HepG2 (cell line): ENCODE data around the gene CNTRL. TPM values are rescaled to one million over a fixed set of nuclear protein-coding genes. Genes with fewer than 3 reads are reported as not detected.

Experiments used
- AGO2 ChIP-seq: fragments of 200-400 bp; formaldehyde crosslinking; optimal IDR thresholded peaks from 2 replicates; pipeline ENCODE3; 2017; ENCODE audit warnings: mild to moderate bottlenecking, low read depth, low read length, moderate library complexity
- ATF7 ChIP-seq, 2 experiments: fragments of 450-650 bp in 1 of 2; sonication (generic) in 1 of 2; formaldehyde crosslinking in 1 of 2; IDR thresholded peaks; 2 replicates each; pipeline versions ENCODE4 v1.4.0 to v1.6.1; 2016 to 2020; ENCODE audit warnings: antibody characterized with exemption in 1 of 2, mild to moderate bottlenecking in 1 of 2, missing genetic modification reagents in 1 of 2
- ETV6 ChIP-seq: sonication (generic); formaldehyde crosslinking; conservative IDR thresholded peaks from 2 replicates; pipeline ENCODE4 v1.4.0; 2020; ENCODE audit warnings: missing genetic modification reagents
- FOXA3 ChIP-seq: IDR thresholded peaks from 2 replicates; pipeline ENCODE4 v1.6.1; 2016; ENCODE audit warnings: missing genetic modification reagents, missing compliant biosample characterization
- HIC2 ChIP-seq: sonication (generic); formaldehyde crosslinking; IDR thresholded peaks from 2 replicates; pipeline ENCODE4 v1.9.0; 2022; ENCODE audit warnings: low read depth, missing genetic modification reagents
- MXD1 ChIP-seq: sonication (generic); formaldehyde crosslinking; IDR thresholded peaks from 2 replicates; pipeline ENCODE4 v1.4.0; 2020; ENCODE audit warnings: mild to moderate bottlenecking, missing genetic modification reagents
- NBN ChIP-seq: fragments of 450-650 bp; conservative IDR thresholded peaks from 2 replicates; pipeline ENCODE4 v1.6.1; 2017
- PBX3 ChIP-seq: sonication (generic); formaldehyde crosslinking; IDR thresholded peaks from 2 replicates; pipeline ENCODE4 v1.8.1; 2023; ENCODE audit warnings: missing genetic modification reagents, inconsistent platforms, borderline replicate concordance
- SMAD3 ChIP-seq: sonication (generic); formaldehyde crosslinking; IDR thresholded peaks from 2 replicates; pipeline ENCODE4 v1.4.0; 2020; ENCODE audit warnings: missing genetic modification reagents
- ZEB1 ChIP-seq: IDR thresholded peaks from 2 replicates; pipeline ENCODE4 v1.6.1; 2012; ENCODE audit warnings: mild to moderate bottlenecking, low read depth, inconsistent platforms; ENCODE audit not compliant: insufficient replicate concordance
- ZFAT ChIP-seq: sonication (generic); formaldehyde crosslinking; conservative IDR thresholded peaks from 2 replicates; pipeline ENCODE4 v1.8.1; 2023; ENCODE audit warnings: missing genetic modification reagents, inconsistent platforms
- ZNF232 ChIP-seq: sonication (generic); formaldehyde crosslinking; IDR thresholded peaks from 2 replicates; pipeline ENCODE4 v1.4.0; 2020; ENCODE audit warnings: missing genetic modification reagents, borderline replicate concordance
- polyA plus RNA-seq, 8 experiments: library from polyadenylated mRNA; depleted of rRNA in 3 of 8; stranded (reverse) in 7 of 8; unstranded in 1 of 8; fragments of >200 nt; fragmentation: Illumina TruSeq in 4 of 8; extraction: Trizol in 4 of 8; gene quantifications; 2 replicates each; pipeline versions ENCODE4 v1.2.1 to v1.2.3, GENCODE V29; 2011 to 2016; ENCODE audit warnings: low read depth in 4 of 8, missing spikeins in 1 of 8, mixed read lengths in 1 of 8; ENCODE audit not compliant: insufficient read depth in 1 of 8
- total RNA-seq, 5 experiments: library from RNA; depleted of rRNA; stranded (reverse); fragments of >200 nt; fragmentation: Illumina TruSeq; extraction: Trizol; gene quantifications; 2 replicates each; pipeline ENCODE4 v1.2.3, GENCODE V29; 2016; ENCODE audit warnings: low read depth in 1 of 5
- TF ChIP-seq, protein P1 (sequence below): sonication (generic); formaldehyde crosslinking; conservative IDR thresholded peaks from 2 replicates; pipeline ENCODE4 v1.8.0; 2022; ENCODE audit warnings: mild to moderate bottlenecking, moderate library complexity, missing genetic modification reagents
- TF ChIP-seq, protein P2 (sequence below): sonication (generic); formaldehyde crosslinking; IDR thresholded peaks from 2 replicates; pipeline ENCODE4 v1.4.0; 2020; ENCODE audit warnings: mild to moderate bottlenecking, missing genetic modification reagents

Gene CNTRL
- total and polyA plus RNA-seq, 2 of the 13 experiments (the other 11 are each of a cell fraction or from before 2014, with no cell fraction given), result 7.5 to 11.8 TPM

DNA sequence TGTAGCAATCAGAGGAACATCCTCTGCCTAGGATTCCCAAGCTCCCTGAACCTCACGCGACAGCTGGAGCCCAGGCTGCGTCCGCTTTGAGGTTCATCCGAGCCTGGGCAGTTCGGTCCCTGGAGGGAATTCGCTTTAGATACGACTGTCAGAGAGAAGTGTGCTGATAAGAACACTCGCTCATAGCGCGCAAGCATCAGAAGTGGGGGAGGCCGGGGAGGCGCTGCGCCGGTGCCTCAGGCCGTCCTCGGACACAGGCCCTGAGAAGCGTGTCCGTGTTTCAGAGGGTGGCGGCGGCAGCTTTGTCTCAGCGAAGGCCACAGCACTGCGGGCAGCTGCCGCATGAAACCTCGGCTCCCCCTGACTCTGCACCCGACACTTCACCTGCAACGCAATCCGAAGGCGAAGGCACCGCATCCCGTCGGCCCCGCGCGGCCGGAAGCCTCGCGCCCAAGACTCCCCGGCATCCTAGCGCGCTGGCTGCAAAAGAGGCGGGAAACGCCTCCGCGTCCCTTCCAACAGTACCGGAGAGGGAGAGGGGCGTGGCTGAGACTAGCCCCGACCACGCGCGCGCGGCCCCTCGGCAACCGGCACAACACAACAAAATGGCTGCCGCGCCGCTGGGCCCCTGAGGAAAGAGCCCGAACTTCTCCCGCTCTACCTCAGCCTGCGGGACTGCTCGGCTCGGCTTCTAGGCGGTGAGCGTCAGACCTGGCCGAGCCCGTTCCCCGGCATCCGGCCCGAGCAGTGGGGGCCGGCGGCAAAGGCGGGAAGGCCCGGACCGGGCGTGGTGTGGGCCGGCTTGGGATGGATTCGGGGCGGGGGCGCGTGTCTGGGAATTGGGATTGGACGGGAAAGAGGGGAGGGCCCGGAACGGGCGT lies at the start of gene CNTRL (continued):
- peak; percentile 96 for TF ChIP-seq MXD1 (CRISPR knock-in tag)
- no peak for TF ChIP-seq ZEB1
- peak; percentile 77; the same call in 1 of the 2 replicates for TF ChIP-seq ZFAT (CRISPR knock-in tag)
- TF ChIP-seq AGO2, result peak; percentile 74
- TF ChIP-seq HIC2 (CRISPR knock-in tag), result no peak
- TF ChIP-seq, protein P1, sequence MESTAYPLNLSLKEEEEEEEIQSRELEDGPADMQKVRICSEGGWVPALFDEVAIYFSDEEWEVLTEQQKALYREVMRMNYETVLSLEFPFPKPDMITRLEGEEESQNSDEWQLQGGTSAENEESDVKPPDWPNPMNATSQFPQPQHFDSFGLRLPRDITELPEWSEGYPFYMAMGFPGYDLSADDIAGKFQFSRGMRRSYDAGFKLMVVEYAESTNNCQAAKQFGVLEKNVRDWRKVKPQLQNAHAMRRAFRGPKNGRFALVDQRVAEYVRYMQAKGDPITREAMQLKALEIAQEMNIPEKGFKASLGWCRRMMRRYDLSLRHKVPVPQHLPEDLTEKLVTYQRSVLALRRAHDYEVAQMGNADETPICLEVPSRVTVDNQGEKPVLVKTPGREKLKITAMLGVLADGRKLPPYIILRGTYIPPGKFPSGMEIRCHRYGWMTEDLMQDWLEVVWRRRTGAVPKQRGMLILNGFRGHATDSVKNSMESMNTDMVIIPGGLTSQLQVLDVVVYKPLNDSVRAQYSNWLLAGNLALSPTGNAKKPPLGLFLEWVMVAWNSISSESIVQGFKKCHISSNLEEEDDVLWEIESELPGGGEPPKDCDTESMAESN (CRISPR knock-in tag), result peak; percentile 98
- TF ChIP-seq SMAD3 (CRISPR knock-in tag), result peak; percentile 67; the same call in 1 of the 2 replicates
- no peak; the same call in 1 of the 2 replicates for TF ChIP-seq FOXA3 (CRISPR knock-in tag)
- no peak; the same call in none of the 2 replicates for TF ChIP-seq ETV6 (CRISPR knock-in tag)
- peak; percentile 40; the same call in 1 of the 2 replicates for TF ChIP-seq PBX3 (CRISPR knock-in tag)
- TF ChIP-seq ZNF232 (CRISPR knock-in tag), result peak; percentile 97
- TF ChIP-seq ATF7 (IDR thresholded peaks at IDR 0.05), result no peak
- TF ChIP-seq ATF7 (CRISPR knock-in tag; IDR thresholded peaks at IDR 0.05), result no peak
- no peak for TF ChIP-seq NBN
- TF ChIP-seq, protein P2, sequence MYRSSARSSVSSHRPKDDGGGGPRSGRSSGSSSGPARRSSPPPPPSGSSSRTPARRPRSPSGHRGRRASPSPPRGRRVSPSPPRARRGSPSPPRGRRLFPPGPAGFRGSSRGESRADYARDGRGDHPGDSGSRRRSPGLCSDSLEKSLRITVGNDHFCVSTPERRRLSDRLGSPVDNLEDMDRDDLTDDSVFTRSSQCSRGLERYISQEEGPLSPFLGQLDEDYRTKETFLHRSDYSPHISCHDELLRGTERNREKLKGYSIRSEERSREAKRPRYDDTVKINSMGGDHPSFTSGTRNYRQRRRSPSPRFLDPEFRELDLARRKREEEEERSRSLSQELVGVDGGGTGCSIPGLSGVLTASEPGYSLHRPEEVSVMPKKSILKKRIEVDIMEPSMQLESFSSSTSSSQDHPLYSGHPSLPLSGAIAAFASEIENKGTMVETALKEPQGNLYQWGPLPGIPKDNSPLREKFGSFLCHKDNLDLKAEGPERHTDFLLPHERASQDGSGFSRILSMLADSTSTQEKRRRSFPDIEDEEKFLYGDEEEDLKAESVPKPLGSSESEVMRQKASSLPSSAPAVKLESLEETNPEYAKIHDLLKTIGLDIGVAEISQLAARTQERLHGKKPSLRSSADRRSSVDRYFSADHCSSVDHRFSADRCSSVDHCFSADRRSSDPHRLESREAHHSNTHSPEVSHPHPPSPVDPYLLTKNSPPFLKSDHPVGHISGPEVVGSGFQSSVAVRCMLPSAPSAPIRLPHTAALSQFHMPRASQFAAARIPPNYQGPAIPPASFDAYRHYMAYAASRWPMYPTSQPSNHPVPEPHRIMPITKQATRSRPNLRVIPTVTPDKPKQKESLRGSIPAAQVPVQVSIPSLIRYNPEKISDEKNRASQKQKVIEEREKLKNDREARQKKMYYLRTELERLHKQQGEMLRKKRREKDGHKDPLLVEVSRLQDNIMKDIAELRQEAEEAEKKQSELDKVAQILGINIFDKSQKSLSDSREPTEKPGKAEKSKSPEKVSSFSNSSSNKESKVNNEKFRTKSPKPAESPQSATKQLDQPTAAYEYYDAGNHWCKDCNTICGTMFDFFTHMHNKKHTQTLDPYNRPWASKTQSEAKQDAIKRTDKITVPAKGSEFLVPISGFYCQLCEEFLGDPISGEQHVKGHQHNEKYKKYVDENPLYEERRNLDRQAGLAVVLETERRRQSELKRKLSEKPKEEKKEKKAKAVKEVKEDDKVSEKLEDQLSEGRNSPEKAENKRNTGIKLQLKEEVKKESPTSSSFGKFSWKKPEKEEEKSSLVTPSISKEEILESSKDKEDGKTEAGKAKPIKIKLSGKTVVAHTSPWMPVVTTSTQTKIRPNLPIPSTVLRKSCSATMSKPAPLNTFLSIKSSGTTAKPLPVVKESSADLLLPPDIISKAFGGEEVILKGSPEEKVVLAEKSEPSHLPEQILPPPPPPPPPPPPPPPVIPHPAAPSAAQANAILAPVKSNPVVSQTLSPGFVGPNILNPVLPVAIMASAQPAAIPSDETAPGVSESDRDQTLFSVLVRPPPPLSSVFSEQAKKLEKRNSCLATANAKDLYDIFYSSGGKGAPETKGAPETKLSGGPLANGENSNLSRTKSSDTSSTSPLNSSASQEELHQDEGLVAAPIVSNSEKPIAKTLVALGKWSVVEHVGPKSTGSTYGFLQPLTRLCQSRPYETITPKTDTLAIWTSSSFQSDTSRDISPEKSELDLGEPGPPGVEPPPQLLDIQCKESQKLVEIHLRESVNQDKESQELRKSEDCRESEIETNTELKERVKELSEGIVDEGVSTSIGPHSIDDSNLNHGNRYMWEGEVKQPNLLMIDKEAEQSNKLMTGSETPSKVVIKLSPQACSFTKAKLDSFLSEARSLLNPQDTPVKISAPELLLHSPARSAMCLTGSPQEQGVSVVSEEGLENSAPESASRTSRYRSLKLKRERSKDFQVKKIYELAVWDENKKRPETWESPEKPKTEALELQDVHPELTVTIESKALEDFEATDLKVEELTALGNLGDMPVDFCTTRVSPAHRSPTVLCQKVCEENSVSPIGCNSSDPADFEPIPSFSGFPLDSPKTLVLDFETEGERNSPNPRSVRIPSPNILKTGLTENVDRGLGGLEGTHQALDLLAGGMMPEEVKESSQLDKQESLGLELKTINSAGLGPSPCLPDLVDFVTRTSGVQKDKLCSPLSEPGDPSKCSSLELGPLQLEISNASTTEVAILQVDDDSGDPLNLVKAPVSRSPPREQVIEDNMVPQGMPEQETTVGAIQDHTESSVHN (CRISPR knock-in tag), result peak; percentile 73; the same call in 1 of the 2 replicates
